Inflammatory macrophage treated with lipopolysaccharide for 1 hour (primary cell): ENCODE results near the gene USP15.

Experiments used
- DNase-seq, 2 donors: peaks; one replicate each; pipeline ENCODE4 v3.0.0-alpha.2; 2020 to 2022

The USP15 gene

GRCh38 chr12:62285284-62285683 is 25.1 kb downstream of the USP15 start:
- no peak for DNase-seq

- no peak for DNase-seq
These were observed 28.1 kb downstream of the USP15 start for GRCh38 chr12:62288328-62288727.

- DNase-seq, result peak; percentile 36 to 79
These were observed 30.6 kb downstream of the USP15 start for GRCh38 chr12:62290846-62291245.

- DNase-seq, result peak; percentile 37 to 64
These were observed 31.9 kb downstream of the USP15 start for GRCh38 chr12:62291864-62292760.

GRCh38 chr12:62292761-62293344 is 32.6 kb downstream of the USP15 start:
- DNase-seq, result no peak

GRCh38 chr12:62294378-62294777 is 34.2 kb downstream of the USP15 start:
- no peak for DNase-seq

GRCh38 chr12:62296001-62296400 is 35.8 kb downstream of the USP15 start:
- DNase-seq, result no peak

GRCh38 chr12:62297321-62297720 is 37.1 kb downstream of the USP15 start:
- peak; percentile 53 to 63 for DNase-seq

- no peak for DNase-seq
These were observed 39.4 kb downstream of the USP15 start for GRCh38 chr12:62299617-62300016.

GRCh38 chr12:62301080-62301798 is 41.0 kb downstream of the USP15 start:
- no peak for DNase-seq

GRCh38 chr12:62301799-62302133 is 41.6 kb downstream of the USP15 start:
- no peak for DNase-seq

GRCh38 chr12:62304560-62304959 is 44.4 kb downstream of the USP15 start:
- DNase-seq, result no peak

GRCh38 chr12:62305778-62306177 is 45.6 kb downstream of the USP15 start:
- no peak for DNase-seq

- DNase-seq, result no peak
These were observed 46.6 kb downstream of the USP15 start for GRCh38 chr12:62306569-62307530.

- no peak for DNase-seq
These were observed 48.0 kb downstream of the USP15 start for GRCh38 chr12:62308201-62308600.

- DNase-seq, result no peak
These were observed 53.6 kb downstream of the USP15 start for GRCh38 chr12:62313727-62314380.

- no peak for DNase-seq
These were observed 56.8 kb downstream of the USP15 start for GRCh38 chr12:62317017-62317416.

GRCh38 chr12:62319058-62319457 is 58.9 kb downstream of the USP15 start:
- DNase-seq, result peak; percentile 24 to 27

- no peak for DNase-seq
These were observed 59.9 kb downstream of the USP15 start for GRCh38 chr12:62320054-62320453.

GRCh38 chr12:62323386-62323785 is 63.2 kb downstream of the USP15 start:
- DNase-seq, result peak; percentile 30 to 34

GRCh38 chr12:62328296-62328921 is 68.2 kb downstream of the USP15 start:
- DNase-seq, result no peak

- no peak for DNase-seq
These were observed 71.1 kb downstream of the USP15 start for GRCh38 chr12:62331306-62331705.
